DND-41 (cell line): ENCODE data around the gene MTRFR.

Experiments
- CTCF ChIP-seq: IDR thresholded peaks from 2 replicates; pipeline ENCODE4 v1.5.1; 2012; ENCODE audit warnings: borderline replicate concordance, low read length, moderate library complexity, mild to moderate bottlenecking; ENCODE audit not compliant: poor library complexity, severe bottlenecking; ENCODE audit errors: extremely low read depth
- EZH2 ChIP-seq: IDR thresholded peaks from 3 replicates; pipeline ENCODE4 v1.6.1; 2012; ENCODE audit warnings: borderline replicate concordance, low read depth, mild to moderate bottlenecking, moderate library complexity, low read length, inconsistent platforms; ENCODE audit not compliant: severe bottlenecking

- TF ChIP-seq CTCF (no peak), EZH2 (no peak)
These were observed 73.0 kb downstream of the MTRFR start for GRCh38 chr12:123306200-123306599.
